ENCODE data around the gene MNAT1.

DNA sequence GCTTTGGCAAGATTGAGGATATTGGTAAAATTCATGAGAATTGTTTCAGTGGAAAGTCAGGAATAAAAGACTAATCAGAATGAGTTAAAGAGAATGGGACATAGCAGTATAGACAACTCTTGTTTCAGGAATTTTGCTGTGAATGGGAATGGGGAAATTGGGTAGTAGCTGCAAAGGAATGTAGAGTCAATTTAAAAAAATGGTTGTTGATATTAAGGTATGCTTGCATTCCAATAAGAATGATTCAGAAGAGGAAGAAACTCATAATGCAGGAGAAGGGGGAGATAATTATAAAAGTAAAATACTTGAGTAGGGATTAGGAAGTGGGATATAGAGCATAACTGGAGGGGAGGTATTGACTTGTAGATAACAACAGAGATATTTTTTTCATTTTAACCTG is 40.7 kb downstream of the MNAT1 start:
- TF ChIP-seq, protein P1, sequence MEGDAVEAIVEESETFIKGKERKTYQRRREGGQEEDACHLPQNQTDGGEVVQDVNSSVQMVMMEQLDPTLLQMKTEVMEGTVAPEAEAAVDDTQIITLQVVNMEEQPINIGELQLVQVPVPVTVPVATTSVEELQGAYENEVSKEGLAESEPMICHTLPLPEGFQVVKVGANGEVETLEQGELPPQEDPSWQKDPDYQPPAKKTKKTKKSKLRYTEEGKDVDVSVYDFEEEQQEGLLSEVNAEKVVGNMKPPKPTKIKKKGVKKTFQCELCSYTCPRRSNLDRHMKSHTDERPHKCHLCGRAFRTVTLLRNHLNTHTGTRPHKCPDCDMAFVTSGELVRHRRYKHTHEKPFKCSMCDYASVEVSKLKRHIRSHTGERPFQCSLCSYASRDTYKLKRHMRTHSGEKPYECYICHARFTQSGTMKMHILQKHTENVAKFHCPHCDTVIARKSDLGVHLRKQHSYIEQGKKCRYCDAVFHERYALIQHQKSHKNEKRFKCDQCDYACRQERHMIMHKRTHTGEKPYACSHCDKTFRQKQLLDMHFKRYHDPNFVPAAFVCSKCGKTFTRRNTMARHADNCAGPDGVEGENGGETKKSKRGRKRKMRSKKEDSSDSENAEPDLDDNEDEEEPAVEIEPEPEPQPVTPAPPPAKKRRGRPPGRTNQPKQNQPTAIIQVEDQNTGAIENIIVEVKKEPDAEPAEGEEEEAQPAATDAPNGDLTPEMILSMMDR (IDR thresholded peaks at IDR 0.05), result no peak
- TF ChIP-seq SIN3A (IDR thresholded peaks at IDR 0.05; ENCODE audit: borderline replicate concordance, low read depth, low read length), result no peak
- TF ChIP-seq JUND (IDR thresholded peaks at IDR 0.05), result peak; percentile 49
- no peak for TF ChIP-seq REST (IDR thresholded peaks at IDR 0.05; ENCODE audit: low read depth, low read length)
- TF ChIP-seq CHD2 (IDR thresholded peaks at IDR 0.05; ENCODE audit: low read length, partially characterized antibody), result no peak
- TF ChIP-seq POLR2AphosphoS5 (IDR thresholded peaks at IDR 0.05; ENCODE audit: low read depth, low read length), result no peak
- TF ChIP-seq FOXJ3 (CRISPR knock-in tag; IDR thresholded peaks at IDR 0.05), result no peak
- no peak for TF ChIP-seq RCOR1 (IDR thresholded peaks at IDR 0.05; ENCODE audit: low read length)
- peak; percentile 56; the same call in 1 of the 2 replicates for TF ChIP-seq NFIC (IDR thresholded peaks at IDR 0.05; ENCODE audit: borderline replicate concordance)
